Ishikawa (cell line): Measurements from ENCODE around the gene SRP14.

Experiments
- CEBPB ChIP-seq: IDR thresholded peaks from 2 replicates; pipeline ENCODE4 v1.6.1; 2012
- CREB1 ChIP-seq: IDR thresholded peaks from 2 replicates; pipeline ENCODE4 v1.6.1; 2012; ENCODE audit warnings: low read depth
- EGR1 ChIP-seq: IDR thresholded peaks from 2 replicates; pipeline ENCODE4 v1.6.1; 2012
- EP300 ChIP-seq: IDR thresholded peaks from 2 replicates; pipeline ENCODE4 v1.6.1; 2012; ENCODE audit warnings: borderline replicate concordance
- FOXM1 ChIP-seq: IDR thresholded peaks from 2 replicates; pipeline ENCODE4 v1.6.1; 2012; ENCODE audit warnings: low read depth, borderline replicate concordance
- NFIC ChIP-seq: IDR thresholded peaks from 2 replicates; pipeline ENCODE4 v1.6.1; 2012
- RAD21 ChIP-seq: IDR thresholded peaks from 2 replicates; pipeline ENCODE4 v1.6.1; 2012; ENCODE audit warnings: low read depth
- TAF1 ChIP-seq: IDR thresholded peaks from 2 replicates; pipeline ENCODE4 v1.6.1; 2012; ENCODE audit warnings: low read depth, mild to moderate bottlenecking
- TCF12 ChIP-seq: IDR thresholded peaks from 2 replicates; pipeline ENCODE4 v1.6.1; 2012; ENCODE audit warnings: low read depth
- TEAD4 ChIP-seq: IDR thresholded peaks from 2 replicates; pipeline ENCODE4 v1.6.1; 2012
- YY1 ChIP-seq: IDR thresholded peaks from 2 replicates; pipeline ENCODE4 v1.6.1; 2012; ENCODE audit warnings: low read depth
- ZBTB7A ChIP-seq: IDR thresholded peaks from 2 replicates; pipeline ENCODE4 v1.6.1; 2012; ENCODE audit warnings: low read depth
- TF ChIP-seq, protein P1 (sequence below): IDR thresholded peaks from 2 replicates; pipeline ENCODE4 v1.6.1; 2012
- TF ChIP-seq, protein P2 (sequence below): IDR thresholded peaks from 2 replicates; pipeline ENCODE4 v1.6.1; 2012; ENCODE audit warnings: low read depth, mild to moderate bottlenecking
- TF ChIP-seq, protein P3 (sequence below): IDR thresholded peaks from 2 replicates; pipeline ENCODE4 v1.6.1; 2012

SRP14 gene

DNA sequence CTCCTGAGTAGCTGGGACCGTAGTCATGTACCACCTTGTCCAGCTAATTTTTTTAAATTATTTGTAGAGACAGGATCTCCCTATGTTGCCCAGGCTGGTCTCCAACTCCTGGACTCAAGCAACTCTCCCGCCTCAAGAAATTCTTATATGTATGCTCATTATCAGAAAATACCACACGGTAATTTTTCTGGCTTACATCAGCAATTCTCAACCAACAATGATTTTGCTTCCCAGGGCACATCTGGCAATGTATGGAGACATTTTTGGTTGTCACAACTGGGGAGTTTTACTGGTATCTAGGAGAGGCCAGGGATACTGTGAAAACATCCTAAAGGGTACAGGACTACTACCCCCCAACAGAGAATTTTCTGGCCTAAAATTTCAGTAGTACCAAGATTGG lies 10.8 kb downstream of the SRP14 start:
- no peak for TF ChIP-seq TEAD4

DNA sequence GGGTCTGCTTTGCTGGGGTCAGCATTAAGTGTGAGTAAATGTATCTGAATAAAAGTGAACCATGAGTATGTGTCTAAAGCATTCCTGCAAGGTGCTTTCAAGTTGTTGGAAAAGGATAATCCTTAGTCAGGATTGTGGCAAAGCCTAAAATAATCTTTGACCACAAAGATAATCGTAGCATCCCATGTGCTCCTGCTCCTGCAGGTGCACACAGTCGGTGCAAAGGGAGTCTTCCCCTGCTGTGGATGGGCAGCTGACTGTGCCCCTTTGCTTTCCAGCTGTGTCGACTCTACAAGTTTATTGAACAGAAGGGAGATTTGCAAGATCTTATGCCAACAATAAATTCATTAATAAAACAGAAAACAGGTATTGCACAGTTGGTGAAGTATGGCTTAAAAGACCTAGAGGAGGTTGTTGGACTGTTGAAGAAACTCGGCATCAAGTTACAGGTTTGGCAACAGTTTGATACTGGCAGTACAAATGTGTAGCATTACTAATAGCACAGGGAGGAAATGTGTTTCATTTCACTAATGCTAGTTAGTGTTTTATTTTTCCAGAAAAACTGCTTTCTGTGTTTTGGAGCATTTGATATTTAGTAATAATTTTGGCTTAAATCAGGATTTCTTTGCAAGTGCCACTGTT lies 22.6 kb downstream of the SRP14 start:
- no peak for TF ChIP-seq NFIC
- TF ChIP-seq, protein P1, sequence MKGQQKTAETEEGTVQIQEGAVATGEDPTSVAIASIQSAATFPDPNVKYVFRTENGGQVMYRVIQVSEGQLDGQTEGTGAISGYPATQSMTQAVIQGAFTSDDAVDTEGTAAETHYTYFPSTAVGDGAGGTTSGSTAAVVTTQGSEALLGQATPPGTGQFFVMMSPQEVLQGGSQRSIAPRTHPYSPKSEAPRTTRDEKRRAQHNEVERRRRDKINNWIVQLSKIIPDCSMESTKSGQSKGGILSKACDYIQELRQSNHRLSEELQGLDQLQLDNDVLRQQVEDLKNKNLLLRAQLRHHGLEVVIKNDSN = no peak

DNA sequence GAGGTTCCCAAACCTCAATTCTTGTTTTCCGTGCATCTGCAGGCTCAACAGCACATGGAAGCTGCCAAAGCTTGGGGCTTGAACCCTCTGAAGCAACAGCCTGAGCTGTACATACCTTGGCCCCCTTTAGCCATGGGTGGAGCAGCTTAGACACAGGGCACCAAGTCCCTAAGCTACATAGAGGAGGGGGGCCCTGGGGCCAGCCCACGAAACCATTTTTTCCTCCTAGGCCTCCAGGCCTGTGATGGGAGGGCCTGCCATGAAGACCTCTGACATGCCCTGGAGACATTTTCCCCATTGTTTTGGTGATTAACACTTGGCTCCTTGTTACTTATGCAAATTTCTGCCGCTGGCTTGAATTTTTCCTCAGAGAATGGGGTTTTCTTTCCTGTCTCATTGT lies 24.6 kb downstream of the SRP14 start:
- TF ChIP-seq, protein P2, sequence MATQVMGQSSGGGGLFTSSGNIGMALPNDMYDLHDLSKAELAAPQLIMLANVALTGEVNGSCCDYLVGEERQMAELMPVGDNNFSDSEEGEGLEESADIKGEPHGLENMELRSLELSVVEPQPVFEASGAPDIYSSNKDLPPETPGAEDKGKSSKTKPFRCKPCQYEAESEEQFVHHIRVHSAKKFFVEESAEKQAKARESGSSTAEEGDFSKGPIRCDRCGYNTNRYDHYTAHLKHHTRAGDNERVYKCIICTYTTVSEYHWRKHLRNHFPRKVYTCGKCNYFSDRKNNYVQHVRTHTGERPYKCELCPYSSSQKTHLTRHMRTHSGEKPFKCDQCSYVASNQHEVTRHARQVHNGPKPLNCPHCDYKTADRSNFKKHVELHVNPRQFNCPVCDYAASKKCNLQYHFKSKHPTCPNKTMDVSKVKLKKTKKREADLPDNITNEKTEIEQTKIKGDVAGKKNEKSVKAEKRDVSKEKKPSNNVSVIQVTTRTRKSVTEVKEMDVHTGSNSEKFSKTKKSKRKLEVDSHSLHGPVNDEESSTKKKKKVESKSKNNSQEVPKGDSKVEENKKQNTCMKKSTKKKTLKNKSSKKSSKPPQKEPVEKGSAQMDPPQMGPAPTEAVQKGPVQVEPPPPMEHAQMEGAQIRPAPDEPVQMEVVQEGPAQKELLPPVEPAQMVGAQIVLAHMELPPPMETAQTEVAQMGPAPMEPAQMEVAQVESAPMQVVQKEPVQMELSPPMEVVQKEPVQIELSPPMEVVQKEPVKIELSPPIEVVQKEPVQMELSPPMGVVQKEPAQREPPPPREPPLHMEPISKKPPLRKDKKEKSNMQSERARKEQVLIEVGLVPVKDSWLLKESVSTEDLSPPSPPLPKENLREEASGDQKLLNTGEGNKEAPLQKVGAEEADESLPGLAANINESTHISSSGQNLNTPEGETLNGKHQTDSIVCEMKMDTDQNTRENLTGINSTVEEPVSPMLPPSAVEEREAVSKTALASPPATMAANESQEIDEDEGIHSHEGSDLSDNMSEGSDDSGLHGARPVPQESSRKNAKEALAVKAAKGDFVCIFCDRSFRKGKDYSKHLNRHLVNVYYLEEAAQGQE = no peak
- TF ChIP-seq FOXM1 (no peak), EP300 (no peak), EGR1 (no peak), CREB1 (no peak), TCF12 (no peak), RAD21 (no peak), ZBTB7A (no peak), TEAD4 (no peak), YY1 (no peak), TAF1 (no peak), CEBPB (no peak), NFIC (no peak)
- TF ChIP-seq, protein P3, sequence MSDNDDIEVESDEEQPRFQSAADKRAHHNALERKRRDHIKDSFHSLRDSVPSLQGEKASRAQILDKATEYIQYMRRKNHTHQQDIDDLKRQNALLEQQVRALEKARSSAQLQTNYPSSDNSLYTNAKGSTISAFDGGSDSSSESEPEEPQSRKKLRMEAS = no peak
- TF ChIP-seq, protein P1 = no peak

DNA sequence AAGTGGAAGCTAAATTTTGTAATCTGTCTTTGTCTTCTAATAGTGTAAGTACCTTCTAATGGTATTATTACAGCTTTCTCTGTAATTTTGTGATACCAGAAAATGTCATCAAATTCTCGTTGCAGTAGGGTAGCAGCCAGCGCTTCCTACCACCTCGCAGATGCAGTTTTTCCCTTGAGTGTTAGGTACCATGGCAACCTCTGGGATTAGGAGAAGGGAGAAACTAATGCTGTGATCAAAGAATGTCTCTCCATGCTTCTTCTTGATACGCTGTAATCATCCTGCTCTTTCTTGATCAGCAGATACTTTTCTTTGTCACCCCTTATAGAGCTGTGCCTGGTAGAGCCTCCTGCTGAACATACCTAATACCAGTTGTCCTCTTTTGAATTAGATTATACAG lies 27.7 kb downstream of the SRP14 start:
- TF ChIP-seq ZBTB7A (no peak), TAF1 (no peak)

DNA sequence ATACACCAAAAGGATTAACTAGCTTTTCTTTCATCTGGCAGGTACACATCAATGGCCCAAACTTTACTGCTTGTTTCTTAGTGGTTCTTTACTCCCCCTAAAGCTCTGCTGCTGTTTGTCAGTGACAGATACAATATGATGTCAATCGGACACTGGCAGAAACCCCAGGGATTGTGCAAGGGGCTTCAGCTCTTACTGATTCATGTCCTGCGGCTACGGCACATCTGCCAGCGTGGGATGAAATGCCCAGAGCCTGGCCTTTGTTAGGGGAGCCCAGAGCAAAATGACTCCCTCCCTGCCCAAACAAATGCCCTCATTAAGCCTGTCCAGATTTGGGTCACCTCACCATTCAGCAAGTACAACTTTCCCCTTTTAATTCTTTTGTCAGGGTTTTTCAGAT lies 28.3 kb downstream of the SRP14 start:
- TF ChIP-seq NFIC (no peak), RAD21 (no peak), TCF12 (no peak), ZBTB7A (no peak), YY1 (no peak), FOXM1 (no peak), CEBPB (no peak), EGR1 (no peak)
- TF ChIP-seq, protein P2 = no peak
- TF ChIP-seq, protein P3 = no peak
- TF ChIP-seq, protein P1 = no peak

DNA sequence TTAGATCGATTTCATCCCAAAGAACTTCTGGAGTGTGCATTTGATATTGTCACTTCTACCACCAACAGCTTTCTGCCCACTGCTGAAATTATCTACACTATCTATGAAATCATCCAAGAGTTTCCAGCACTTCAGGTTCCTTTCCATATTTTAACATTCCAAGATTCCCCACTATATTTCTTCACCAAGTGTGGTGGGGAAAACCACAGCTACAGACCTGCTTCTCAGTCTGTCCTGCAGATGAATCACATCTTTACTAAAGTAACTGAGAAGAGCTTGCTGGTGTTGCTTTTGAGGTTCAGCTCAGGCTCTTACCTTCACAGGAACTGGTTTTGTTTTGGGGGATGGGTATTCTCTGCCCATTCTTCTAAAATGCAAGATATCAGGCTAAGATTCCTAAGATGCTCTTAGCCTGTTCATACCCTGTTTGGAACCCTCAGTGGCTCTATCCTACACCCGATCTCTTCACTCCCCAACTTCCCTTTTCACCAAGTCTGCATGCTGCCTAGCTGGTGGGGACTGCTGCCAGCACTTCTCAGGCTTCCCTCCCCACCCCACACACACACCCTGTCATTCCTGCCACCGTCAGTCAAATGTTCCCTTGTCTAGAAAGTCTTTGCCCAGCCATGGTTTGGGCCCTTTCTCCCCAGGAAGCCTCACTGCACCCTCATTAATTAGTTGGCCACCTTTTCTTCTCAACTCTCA lies 30.8 kb downstream of the SRP14 start:
- TF ChIP-seq YY1 (no peak), FOXM1 (no peak), TEAD4 (no peak), CEBPB (no peak), EP300 (no peak), RAD21 (no peak), TAF1 (no peak), TCF12 (no peak), NFIC (no peak), CREB1 (no peak), EGR1 (no peak), ZBTB7A (no peak)
- TF ChIP-seq, protein P2 = no peak
- TF ChIP-seq, protein P3 = no peak
- TF ChIP-seq, protein P1 = no peak
